Aorta (tissue), 5 donors: ENCODE results near the gene LCP2. TPM values are rescaled to one million over a fixed set of nuclear protein-coding genes. Genes with fewer than 3 reads are reported as not detected.
"Not testable (repeated sequence)": the region's sequence is repeated elsewhere in the genome, so short reads cannot be mapped to it uniquely, and the experiment has no call there.

Experiments used
- ATAC-seq: fragments of 200-7000 bp; cut with Tn5 transposase; one replicate; pipeline ENCODE4 v1.9.1; 2022; ENCODE audit warnings: moderate library complexity; ENCODE audit not compliant: low FRiP score
- DNase-seq, 2 donors: peaks; one replicate each; pipeline ENCODE4 v3.0.0-alpha.2; 2020
- H3K27ac ChIP-seq, 2 donors: one replicate each; pipeline ENCODE4 v1.5.1; 2013; ENCODE audit warnings: low read length in 2 of 2, mild to moderate bottlenecking in 2 of 2, moderate library complexity in 2 of 2, control low read depth in 1 of 2, inconsistent platforms in 1 of 2, low read depth in 1 of 2
- H3K27me3 ChIP-seq, 2 donors: one replicate each; pipeline ENCODE4 v1.6.1; 2013; ENCODE audit warnings: control low read depth in 1 of 2, low read length in 1 of 2, mild to moderate bottlenecking in 1 of 2, moderate library complexity in 1 of 2; ENCODE audit not compliant: insufficient read depth in 2 of 2, control insufficient read depth in 1 of 2
- H3K36me3 ChIP-seq, 2 donors: one replicate each; pipeline ENCODE4 v1.6.1; 2013; ENCODE audit warnings: control low read depth in 1 of 2, low read length in 1 of 2, mild to moderate bottlenecking in 1 of 2; ENCODE audit not compliant: insufficient read depth in 2 of 2, control insufficient read depth in 1 of 2
- H3K4me1 ChIP-seq, 2 donors: one replicate each; pipeline ENCODE4 v1.6.1; 2013; ENCODE audit warnings: low read length in 2 of 2, control low read depth in 1 of 2, mild to moderate bottlenecking in 1 of 2, moderate library complexity in 1 of 2; ENCODE audit not compliant: insufficient read depth in 2 of 2, control insufficient read depth in 1 of 2
- H3K4me3 ChIP-seq, 2 donors: one replicate each; pipeline ENCODE4 v1.5.1; 2013; ENCODE audit warnings: low read length in 2 of 2, control low read depth in 1 of 2, mild to moderate bottlenecking in 1 of 2
- H3K9me3 ChIP-seq: one replicate; pipeline ENCODE4 v1.6.1; 2013; ENCODE audit warnings: mild to moderate bottlenecking, low read length; ENCODE audit not compliant: control insufficient read depth
- WGBS, 2 donors: extraction: QIAGEN DNeasy Blood & Tissue Kit; methylation state at CpG; one replicate each; pipeline ENCODE4 v1.1.7; 2013; 5-methylcytosine and 5-hydroxymethylcytosine counted together
- intact Hi-C, 2 donors: fragments of 100-400 bp; cut with DNase I; formaldehyde crosslinking; loops; one replicate each; pipeline versions ENCODE4 v1.14.2 to v1.15.0; 2022
- polyA plus RNA-seq, 2 donors: library from polyadenylated mRNA; stranded (reverse); fragments of 200-250 nt; gene quantifications; one replicate each; pipeline ENCODE4 v1.2.3, GENCODE V29; 2013
- total RNA-seq, 2 donors: library from RNA; stranded (reverse); fragmentation: NEBNext Ultra II Directional; extraction: Animal tissue kit (Norgen Biotek cat#: 25700); gene quantifications; one replicate each; pipeline ENCODE4 v1.2.1, GENCODE V29; 2021
- donor health status: healthy with polysubstance abuse.
- donor health status: Bipolar disorder and iron deficiency.
- donor health status: DM: no; HTN: no; CAD: no.
- donor health status: DM: no; HTN: no; CAD: no.
- donor health status: DM: yes; HTN: yes; CAD: no.

The LCP2 gene
- total and polyA plus RNA-seq, 4 donors = 2.1 to 58.8 (median 21.3) TPM

GRCh38 chr5:170252720-170253350 lies 44.7 kb downstream of the LCP2 start:
- H3K36me3 ChIP-seq = no peaks in the 10 kb centered on the region
- no peaks in the 10 kb centered on the region for H3K9me3 ChIP-seq
- no peak overlapping the region for H3K27ac ChIP-seq
- no peak for DNase-seq
- 39 to 44% methylated on average over 9 of the region's 9 CpGs for whole genome bisulfite sequencing, 2 donors
- no peak overlapping the region for H3K4me3 ChIP-seq
- no peak for ATAC-seq
- H3K4me1 ChIP-seq = no peaks in the 10 kb centered on the region
- intact Hi-C loops = no loop called here
- peaks cover 0 to 2% of the 10 kb centered on the region in 2 donors for H3K27me3 ChIP-seq

- WGBS, 2 donors = 43 to 52% methylated on average over 3 of the region's 3 CpGs
- Histone ChIP-seq H3K27me3 (peaks cover 0 to 2% of the 10 kb centered on the region in 2 donors), H3K4me1 (no peaks in the 10 kb centered on the region), H3K4me3 (no peak overlapping the region), H3K36me3 (no peaks in the 10 kb centered on the region), H3K27ac (no peak overlapping the region), H3K9me3 (no peaks in the 10 kb centered on the region)
- ATAC-seq (no peak), DNase-seq (no peak)
- intact Hi-C loops = no loop called here
These were observed 45.5 kb downstream of the LCP2 start for GRCh38 chr5:170252109-170252508.

GRCh38 chr5:170251462-170251861 lies 46.1 kb downstream of the LCP2 start:
- Histone ChIP-seq H3K36me3 (no peaks in the 10 kb centered on the region), H3K9me3 (peaks cover under 1% of the 10 kb centered on the region), H3K27me3 (peaks cover 0 to 2% of the 10 kb centered on the region in 2 donors), H3K4me1 (no peaks in the 10 kb centered on the region), H3K4me3 (no peak overlapping the region), H3K27ac (no peak overlapping the region)
- DNase-seq (no peak), ATAC-seq (no peak)
- intact Hi-C loops = no loop called here
- 59 to 84% methylated on average over 2 of the region's 2 CpGs for WGBS, 2 donors

- peaks cover 2% of the 10 kb centered on the region for H3K9me3 ChIP-seq
- WGBS, 2 donors = 36 to 37% methylated on average over 3 of the region's 3 CpGs
- no peaks in the 10 kb centered on the region for H3K36me3 ChIP-seq
- DNase-seq = no peak
- no peak overlapping the region for H3K4me3 ChIP-seq
- no peaks in the 10 kb centered on the region for H3K4me1 ChIP-seq
- H3K27me3 ChIP-seq = peaks cover 0 to 2% of the 10 kb centered on the region in 2 donors
- no peak for ATAC-seq
- H3K27ac ChIP-seq = no peak overlapping the region
- intact Hi-C loops = no loop called here
These were observed 46.7 kb downstream of the LCP2 start for GRCh38 chr5:170250810-170251317.

GRCh38 chr5:170249355-170249754 lies 48.2 kb downstream of the LCP2 start:
- intact Hi-C loops = no loop called here
- H3K27me3 ChIP-seq = peaks cover 0 to 2% of the 10 kb centered on the region in 2 donors
- peaks cover 2% of the 10 kb centered on the region for H3K9me3 ChIP-seq
- no peaks in the 10 kb centered on the region for H3K36me3 ChIP-seq
- no peak overlapping the region for H3K4me3 ChIP-seq
- no peak overlapping the region for H3K27ac ChIP-seq
- DNase-seq (no peak), ATAC-seq (no peak)
- 81 to 89% methylated on average over 4 of the region's 4 CpGs for WGBS, 2 donors
- no peaks in the 10 kb centered on the region for H3K4me1 ChIP-seq

GRCh38 chr5:170248931-170249227 lies 48.7 kb downstream of the LCP2 start:
- H3K4me3 ChIP-seq, H3K4me1 ChIP-seq, H3K27ac ChIP-seq, H3K36me3 ChIP-seq, DNase-seq, H3K27me3 ChIP-seq, H3K9me3 ChIP-seq, intact Hi-C loops, ATAC-seq: not testable (repeated sequence)
- 86 to 91% methylated on average over 4 of the region's 4 CpGs for WGBS, 2 donors

- H3K9me3 ChIP-seq = peaks cover 2% of the 10 kb centered on the region
- H3K27ac ChIP-seq = no peak overlapping the region
- H3K4me3 ChIP-seq = no peak overlapping the region
- no peaks in the 10 kb centered on the region for H3K4me1 ChIP-seq
- no peaks in the 10 kb centered on the region for H3K36me3 ChIP-seq
- WGBS, 2 donors = 63 to 67% methylated on average over 6 of the region's 6 CpGs
- DNase-seq = no peak
- no peaks in the 10 kb centered on the region for H3K27me3 ChIP-seq
- ATAC-seq = no peak
- intact Hi-C loops = no loop called here
These were observed 49.2 kb downstream of the LCP2 start for GRCh38 chr5:170248172-170248930.

GRCh38 chr5:170247363-170247762 lies 50.2 kb downstream of the LCP2 start:
- DNase-seq (no peak), ATAC-seq (peak; percentile 59)
- H3K4me3 ChIP-seq = no peak overlapping the region
- 40 to 42% methylated on average over 2 of the region's 2 CpGs for WGBS, 2 donors
- intact Hi-C loops = no loop called here
- no peaks in the 10 kb centered on the region for H3K4me1 ChIP-seq
- H3K27me3 ChIP-seq = no peaks in the 10 kb centered on the region
- H3K36me3 ChIP-seq = no peaks in the 10 kb centered on the region
- H3K9me3 ChIP-seq = peaks cover 2% of the 10 kb centered on the region
- no peak overlapping the region for H3K27ac ChIP-seq
